ENCODE measurements around the gene YPEL3. TPM values are rescaled to one million over a fixed set of nuclear protein-coding genes. Genes with fewer than 3 reads are reported as not detected.
"Not testable (repeated sequence)": the region's sequence is repeated elsewhere in the genome, so short reads cannot be mapped to it uniquely, and the experiment has no call there.

The YPEL3 gene
- total RNA-seq, 4 donors from 2014 or later = 33.0 to 93.7 (median 74.9) TPM

- no peak for ATAC-seq (ENCODE audit: low FRiP score)
- TF ChIP-seq CTCF (IDR thresholded peaks at IDR 0.05) = no peak
Observed at GRCh38 chr16:30127993-30128392, 32.0 kb upstream of the YPEL3 start.

GRCh38 chr16:30125690-30126089, 29.7 kb upstream of the YPEL3 start:
- ATAC-seq (ENCODE audit: low FRiP score); DNase-seq (ENCODE audit: low spot score): not testable (repeated sequence)

More at GRCh38 chr16:30127993-30128392, 32.0 kb upstream of the YPEL3 start:
- no peak for DNase-seq (ENCODE audit: low spot score)

- DNase-seq (ENCODE audit: low spot score) = no peak
- TF ChIP-seq CTCF (IDR thresholded peaks at IDR 0.05) = no peak
- ATAC-seq (ENCODE audit: low FRiP score) = no peak
Observed at GRCh38 chr16:30124985-30125379, 29.0 kb upstream of the YPEL3 start.

- TF ChIP-seq CTCF (IDR thresholded peaks at IDR 0.05) = no peak
- DNase-seq (ENCODE audit: low spot score) = no peak
- ATAC-seq (ENCODE audit: low FRiP score) = peak; percentile 6
Observed at GRCh38 chr16:30122604-30123160, 26.7 kb upstream of the YPEL3 start.

- DNase-seq (ENCODE audit: low spot score) (no peak), ATAC-seq (ENCODE audit: low FRiP score) (no peak)
- TF ChIP-seq CTCF (IDR thresholded peaks at IDR 0.05) = no peak
Observed at GRCh38 chr16:30121741-30122571, 25.9 kb upstream of the YPEL3 start.

GRCh38 chr16:30120340-30121105, 24.5 kb upstream of the YPEL3 start:
- DNase-seq (ENCODE audit: low spot score) (no peak), ATAC-seq (ENCODE audit: low FRiP score) (no peak)
- TF ChIP-seq CTCF (IDR thresholded peaks at IDR 0.05) = no peak

- ATAC-seq (ENCODE audit: low FRiP score) (peak; percentile 8), DNase-seq (ENCODE audit: low spot score) (no peak)
- no peak for TF ChIP-seq CTCF (IDR thresholded peaks at IDR 0.05)
Observed at GRCh38 chr16:30119428-30119827, 23.4 kb upstream of the YPEL3 start.
